Kidney epithelial cell (primary cell): ENCODE data around the gene DRC3. TPM values are rescaled to one million over a fixed set of nuclear protein-coding genes. Genes with fewer than 3 reads are reported as not detected.
"Not testable (repeated sequence)": the region's sequence is repeated elsewhere in the genome, so short reads cannot be mapped to it uniquely, and the experiment has no call there.

Source experiments
- DNase-seq: peaks from one replicate; pipeline ENCODE4 v3.0.0-alpha.2; 2010; ENCODE audit warnings: low read depth
- H3K27me3 ChIP-seq: 2 replicates; pipeline ENCODE4 v1.6.0; 2011; ENCODE audit warnings: low read length; ENCODE audit not compliant: control insufficient read depth, insufficient read depth
- H3K36me3 ChIP-seq: 2 replicates; pipeline ENCODE4 v1.5.1; 2011; ENCODE audit warnings: low read length; ENCODE audit not compliant: control insufficient read depth, insufficient read depth
- H3K4me3 ChIP-seq: 2 replicates; pipeline ENCODE4 v1.5.1; 2011; ENCODE audit warnings: low read depth, mild to moderate bottlenecking, control low read depth, low read length
- total RNA-seq: library from RNA; depleted of rRNA; stranded (reverse); fragments of >200 nt; gene quantifications from 2 replicates; pipeline ENCODE4 v1.2.3, GENCODE V29; 2015
- TF ChIP-seq, protein P1 (sequence below): IDR thresholded peaks from 2 replicates; pipeline ENCODE4 v1.5.1; 2011; ENCODE audit warnings: mild to moderate bottlenecking, moderate library complexity, low read length, control low read depth, inconsistent platforms; ENCODE audit not compliant: insufficient read depth, poor library complexity, severe bottlenecking

DRC3 gene
- total RNA-seq, 1 donor from 2014 or later: 3.9 TPM

DNA sequence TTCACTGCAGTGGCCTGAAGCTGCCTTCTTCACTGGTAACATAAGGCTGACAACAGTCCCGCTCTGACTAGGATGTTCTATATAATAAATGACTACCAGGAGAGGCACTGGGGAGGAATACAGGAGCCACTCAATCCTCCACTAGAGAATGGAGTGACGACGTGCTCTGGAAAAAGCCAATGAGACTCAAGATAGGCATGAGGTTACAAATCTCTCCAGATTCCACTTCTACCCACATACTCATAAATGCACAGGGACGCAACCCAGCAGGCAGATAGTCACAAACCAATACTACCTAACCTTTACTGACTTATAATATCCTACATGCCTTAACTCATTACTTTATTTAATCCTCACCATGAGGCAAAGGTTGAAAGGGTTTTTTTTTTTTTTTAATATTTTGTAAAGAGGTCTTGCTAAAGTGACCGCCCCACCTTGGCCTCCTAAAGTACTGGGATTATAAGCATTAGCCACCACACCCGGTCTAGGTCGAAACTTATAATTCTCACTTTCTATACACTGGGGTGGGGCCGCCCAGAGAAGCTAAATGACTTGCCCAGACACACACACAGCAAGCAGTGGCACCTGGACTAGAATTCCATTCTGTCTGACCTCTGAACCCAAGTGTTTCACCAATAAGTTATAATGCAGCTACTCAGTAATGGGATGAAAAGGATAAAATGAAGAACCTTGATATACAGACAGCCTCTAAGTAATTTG, 34.1 kb upstream of the DRC3 start:
- TF ChIP-seq, protein P1, sequence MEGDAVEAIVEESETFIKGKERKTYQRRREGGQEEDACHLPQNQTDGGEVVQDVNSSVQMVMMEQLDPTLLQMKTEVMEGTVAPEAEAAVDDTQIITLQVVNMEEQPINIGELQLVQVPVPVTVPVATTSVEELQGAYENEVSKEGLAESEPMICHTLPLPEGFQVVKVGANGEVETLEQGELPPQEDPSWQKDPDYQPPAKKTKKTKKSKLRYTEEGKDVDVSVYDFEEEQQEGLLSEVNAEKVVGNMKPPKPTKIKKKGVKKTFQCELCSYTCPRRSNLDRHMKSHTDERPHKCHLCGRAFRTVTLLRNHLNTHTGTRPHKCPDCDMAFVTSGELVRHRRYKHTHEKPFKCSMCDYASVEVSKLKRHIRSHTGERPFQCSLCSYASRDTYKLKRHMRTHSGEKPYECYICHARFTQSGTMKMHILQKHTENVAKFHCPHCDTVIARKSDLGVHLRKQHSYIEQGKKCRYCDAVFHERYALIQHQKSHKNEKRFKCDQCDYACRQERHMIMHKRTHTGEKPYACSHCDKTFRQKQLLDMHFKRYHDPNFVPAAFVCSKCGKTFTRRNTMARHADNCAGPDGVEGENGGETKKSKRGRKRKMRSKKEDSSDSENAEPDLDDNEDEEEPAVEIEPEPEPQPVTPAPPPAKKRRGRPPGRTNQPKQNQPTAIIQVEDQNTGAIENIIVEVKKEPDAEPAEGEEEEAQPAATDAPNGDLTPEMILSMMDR: no peak
- Histone ChIP-seq H3K4me3 (no peak overlapping the region), H3K27me3 (no peaks in the 10 kb centered on the region), H3K36me3 (no peaks in the 10 kb centered on the region)
- DNase-seq: no peak

DNA sequence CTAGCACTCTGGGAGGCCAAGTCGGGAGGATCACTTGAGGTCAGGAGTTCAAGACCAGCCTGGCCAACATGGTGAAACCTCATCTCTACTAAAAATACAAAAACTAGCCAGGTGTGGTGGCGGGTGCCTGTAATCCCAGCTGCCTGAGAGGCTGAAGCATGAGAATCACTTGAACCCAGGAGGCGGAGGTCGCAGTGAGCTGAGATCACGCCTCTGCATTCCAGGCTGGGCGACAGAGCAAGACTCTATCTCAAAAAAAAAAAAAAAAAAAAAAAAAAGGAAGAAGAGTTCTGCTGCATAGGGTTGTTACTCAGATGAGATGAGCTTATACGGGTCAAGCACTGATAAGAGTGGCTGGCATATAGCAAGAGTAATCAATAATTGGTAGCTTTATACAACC, 32.7 kb upstream of the DRC3 start:
- not testable (repeated sequence) for H3K27me3 ChIP-seq, H3K36me3 ChIP-seq, DNase-seq, H3K4me3 ChIP-seq

DNA sequence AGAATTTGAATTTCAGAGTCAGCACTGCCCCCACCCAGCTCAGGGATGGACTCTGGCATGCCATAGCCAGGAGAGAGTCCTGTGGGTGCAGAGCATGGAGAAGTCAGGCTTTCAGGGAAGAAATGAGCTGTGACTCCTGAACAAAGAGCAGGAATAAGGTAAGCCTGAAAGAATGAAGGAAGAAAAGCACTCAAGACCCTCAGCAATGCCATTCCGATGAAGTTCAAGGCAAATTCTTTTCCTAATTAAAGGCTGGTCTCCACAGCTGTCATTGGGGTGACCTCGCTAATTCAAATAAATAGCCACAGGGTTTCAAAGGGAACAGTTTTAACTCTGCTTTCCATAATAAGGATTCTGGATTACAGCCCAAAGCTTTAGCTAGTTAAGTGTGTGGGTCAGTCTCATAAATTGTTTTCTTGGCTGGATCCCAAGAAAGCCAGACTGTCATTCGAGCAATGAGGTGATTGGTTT, 32.2 kb upstream of the DRC3 start:
- no peak for DNase-seq
- Histone ChIP-seq H3K27me3 (no peaks in the 10 kb centered on the region), H3K4me3 (no peak overlapping the region), H3K36me3 (no peaks in the 10 kb centered on the region)
- TF ChIP-seq, protein P1: no peak

DNA sequence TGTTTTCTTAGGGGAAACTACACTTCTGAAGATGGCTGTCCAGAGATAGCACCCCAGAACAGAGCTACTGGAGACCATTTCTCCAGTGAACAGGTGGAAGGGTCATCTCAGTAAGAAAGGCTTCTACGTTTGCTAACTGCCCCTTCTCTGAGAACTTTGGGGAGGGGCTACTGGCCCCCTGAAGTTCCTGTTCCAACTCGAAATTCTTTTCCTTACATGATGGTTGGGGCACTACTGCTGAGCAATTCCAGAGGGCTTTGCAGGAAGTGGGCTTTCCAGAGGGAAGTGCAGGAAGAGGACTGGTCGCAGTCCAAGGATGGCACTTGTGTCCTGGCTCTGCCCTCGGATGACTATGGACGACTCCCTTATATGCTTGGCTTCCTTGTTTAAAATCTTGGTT, 31.6 kb upstream of the DRC3 start:
- H3K27me3 ChIP-seq: no peaks in the 10 kb centered on the region
- TF ChIP-seq, protein P1: no peak
- no peak for DNase-seq
- no peaks in the 10 kb centered on the region for H3K36me3 ChIP-seq
- no peak overlapping the region for H3K4me3 ChIP-seq

DNA sequence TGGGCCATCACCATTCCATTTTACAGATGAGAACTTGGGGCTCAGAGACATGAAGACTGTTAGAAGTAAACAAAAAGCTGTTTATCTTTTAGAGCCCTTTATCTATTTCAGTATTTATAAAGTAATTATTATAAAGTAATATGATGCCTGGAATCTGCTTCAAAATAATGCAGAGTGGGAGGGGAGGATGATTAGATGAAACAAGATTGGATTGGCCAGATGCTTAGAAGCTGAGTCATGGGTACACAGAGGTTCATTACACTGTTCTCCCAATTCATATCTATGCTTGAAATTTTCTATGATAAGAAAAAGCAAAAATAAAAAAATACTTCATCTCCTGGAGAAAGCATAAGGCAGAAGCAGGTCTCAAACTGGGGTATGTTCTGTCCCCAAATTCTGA, 29.8 kb upstream of the DRC3 start:
- no peaks in the 10 kb centered on the region for H3K27me3 ChIP-seq
- TF ChIP-seq, protein P1: no peak
- no peaks in the 10 kb centered on the region for H3K36me3 ChIP-seq
- no peak for DNase-seq
- H3K4me3 ChIP-seq: no peak overlapping the region

DNA sequence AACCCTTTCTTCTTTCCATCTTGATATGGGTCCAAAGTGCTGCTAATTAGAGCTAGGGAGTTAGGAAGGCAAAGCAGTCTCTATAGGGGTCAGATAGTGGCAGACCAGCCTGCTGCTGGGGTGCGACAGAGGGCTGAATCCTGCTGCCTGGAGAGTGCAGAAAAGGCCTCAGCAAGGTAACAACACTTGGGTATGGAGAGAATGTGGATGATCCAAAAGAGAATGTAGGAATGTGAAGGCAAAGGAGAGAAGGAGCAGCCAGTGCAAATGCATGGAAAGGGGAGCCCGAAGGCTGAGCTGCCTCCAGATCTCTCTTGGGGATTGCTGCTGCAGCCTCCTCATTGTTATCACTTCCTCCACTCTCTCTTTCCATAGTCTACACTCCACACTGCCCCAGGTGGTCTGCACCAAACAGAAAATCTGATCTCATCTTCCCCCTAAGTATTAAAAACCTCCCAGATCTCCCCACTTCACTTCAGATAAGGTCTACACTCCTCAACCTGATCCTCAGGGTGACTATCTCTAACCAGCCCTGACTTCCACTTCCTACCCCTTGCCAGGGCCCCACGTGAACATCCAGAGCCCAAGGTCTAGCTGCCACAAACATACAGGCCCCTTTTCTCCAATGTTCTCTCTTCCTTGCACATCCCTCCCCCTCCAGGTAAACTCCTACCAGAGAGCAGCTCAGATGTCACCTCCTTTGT, 29.2 kb upstream of the DRC3 start:
- DNase-seq: no peak
- H3K4me3 ChIP-seq: no peak overlapping the region
- no peaks in the 10 kb centered on the region for H3K27me3 ChIP-seq
- TF ChIP-seq, protein P1: no peak
- no peaks in the 10 kb centered on the region for H3K36me3 ChIP-seq
